ENCODE data around the gene KIAA2012. TPM values are rescaled to one million over a fixed set of nuclear protein-coding genes. Genes with fewer than 3 reads are reported as not detected.

Gene KIAA2012
- total RNA-seq, 1 donor from 2014 or later: not detected

- intact Hi-C loops (cut with DNase I): no loop called here
- DNase-seq (ENCODE audit: low spot score): no peak
Observed at GRCh38 chr2:202067589-202067988, 5.5 kb upstream of the KIAA2012 start.

- DNase-seq (ENCODE audit: low spot score): no peak
- intact Hi-C loops (cut with DNase I): no loop called here
Observed at GRCh38 chr2:202069170-202070067, 3.6 kb upstream of the KIAA2012 start.

- intact Hi-C loops (cut with DNase I): no loop called here
- no peak for DNase-seq (ENCODE audit: low spot score)
Observed at GRCh38 chr2:202071107-202071506, 1.9 kb upstream of the KIAA2012 start.

GRCh38 chr2:202072226-202072625 is 829 bp upstream of the KIAA2012 start:
- intact Hi-C loops (cut with DNase I): no loop called here
- no peak for DNase-seq (ENCODE audit: low spot score)

- intact Hi-C loops (cut with DNase I): no loop called here
- no peak for DNase-seq (ENCODE audit: low spot score)
Observed at GRCh38 chr2:202074324-202074723, 1.3 kb downstream of the KIAA2012 start.

GRCh38 chr2:202079310-202079709 is 6.3 kb downstream of the KIAA2012 start:
- intact Hi-C loops (cut with DNase I): no loop called here
- DNase-seq (ENCODE audit: low spot score): no peak

- no peak for DNase-seq (ENCODE audit: low spot score)
- intact Hi-C loops (cut with DNase I): no loop called here
Observed at GRCh38 chr2:202084265-202084664, 11.2 kb downstream of the KIAA2012 start.

- intact Hi-C loops (cut with DNase I): no loop called here
- DNase-seq (ENCODE audit: low spot score): no peak
Observed at GRCh38 chr2:202088777-202089176, 15.7 kb downstream of the KIAA2012 start.

- intact Hi-C loops (cut with DNase I): no loop called here
- DNase-seq (ENCODE audit: low spot score): no peak
Observed at GRCh38 chr2:202090530-202090929, 17.5 kb downstream of the KIAA2012 start.

GRCh38 chr2:202091476-202091875 is 18.4 kb downstream of the KIAA2012 start:
- no peak for DNase-seq (ENCODE audit: low spot score)
- intact Hi-C loops (cut with DNase I): no loop called here

GRCh38 chr2:202094426-202094986 is 21.5 kb downstream of the KIAA2012 start:
- DNase-seq (ENCODE audit: low spot score): no peak
- intact Hi-C loops (cut with DNase I): no loop called here

- intact Hi-C loops (cut with DNase I): no loop called here
- no peak for DNase-seq (ENCODE audit: low spot score)
Observed at GRCh38 chr2:202095235-202095634, 22.2 kb downstream of the KIAA2012 start.

- intact Hi-C loops (cut with DNase I): no loop called here
Observed at GRCh38 chr2:202096736-202097135, 23.7 kb downstream of the KIAA2012 start.

GRCh38 chr2:202098291-202098690 is 25.2 kb downstream of the KIAA2012 start:
- intact Hi-C loops (cut with DNase I): no loop called here
- DNase-seq (ENCODE audit: low spot score): no peak

More at GRCh38 chr2:202096736-202097135, 23.7 kb downstream of the KIAA2012 start:
- no peak for DNase-seq (ENCODE audit: low spot score)

GRCh38 chr2:202099515-202099914 is 26.5 kb downstream of the KIAA2012 start:
- intact Hi-C loops (cut with DNase I): no loop called here
- DNase-seq (ENCODE audit: low spot score): no peak

- intact Hi-C loops (cut with DNase I): no loop called here
- no peak for DNase-seq (ENCODE audit: low spot score)
Observed at GRCh38 chr2:202100176-202100575, 27.1 kb downstream of the KIAA2012 start.

- DNase-seq (ENCODE audit: low spot score): no peak
Observed at GRCh38 chr2:202101026-202101579, 28.0 kb downstream of the KIAA2012 start.

GRCh38 chr2:202102425-202103000 is 29.5 kb downstream of the KIAA2012 start:
- no peak for DNase-seq (ENCODE audit: low spot score)
- intact Hi-C loops (cut with DNase I): no loop called here

More at GRCh38 chr2:202101026-202101579, 28.0 kb downstream of the KIAA2012 start:
- intact Hi-C loops (cut with DNase I): no loop called here

GRCh38 chr2:202104286-202104870 is 31.3 kb downstream of the KIAA2012 start:
- DNase-seq (ENCODE audit: low spot score): no peak
- intact Hi-C loops (cut with DNase I): no loop called here

GRCh38 chr2:202105025-202105424 is 32.0 kb downstream of the KIAA2012 start:
- intact Hi-C loops (cut with DNase I): no loop called here
- no peak for DNase-seq (ENCODE audit: low spot score)

All from cardiac septum (tissue), 1 donor.